Gastroesophageal sphincter (tissue), 4 donors: ENCODE measurements around the gene ATAD3B. TPM values are rescaled to one million over a fixed set of nuclear protein-coding genes. Genes with fewer than 3 reads are reported as not detected.
"Not testable (repeated sequence)": the region's sequence is repeated elsewhere in the genome, so short reads cannot be mapped to it uniquely, and the experiment has no call there.

ENCODE experiments used
- ATAC-seq: fragments of 150-250 bp; one replicate; pipeline ENCODE4 v1.9.1; 2016; ENCODE audit warnings: mild to moderate bottlenecking, moderate library complexity
- H3K27ac ChIP-seq, 4 donors: fragments of 200-600 bp; sonication (generic) in 3 of 4; 1 replicate in 3 of 4; 2 replicates in 1 of 4; pipeline ENCODE4 v1.5.1; 2016 to 2019
- H3K27me3 ChIP-seq: fragments of 200-600 bp; sonication (generic); one replicate; pipeline ENCODE4 v1.5.1; 2019
- H3K36me3 ChIP-seq, 2 donors: fragments of 200-600 bp; sonication (generic); one replicate each; pipeline ENCODE4 v1.5.1; 2019; ENCODE audit warnings: control low read depth in 1 of 2
- H3K4me1 ChIP-seq, 3 donors: fragments of 200-600 bp; sonication (generic); 1 replicate in 2 of 3; 2 replicates in 1 of 3; pipeline ENCODE4 v1.5.1; 2016 to 2019; ENCODE audit warnings: control low read depth in 2 of 3
- H3K4me3 ChIP-seq, 2 donors: fragments of 200-600 bp; sonication (generic); one replicate each; pipeline ENCODE4 v1.5.1; 2019; ENCODE audit warnings: mild to moderate bottlenecking in 1 of 2, moderate library complexity in 1 of 2
- H3K9me3 ChIP-seq, 3 donors: fragments of 200-600 bp; sonication (generic); one replicate each; pipeline ENCODE4 v1.5.1; 2017 to 2019; ENCODE audit warnings: control low read depth in 2 of 3
- CTCF ChIP-seq, 4 experiments: fragments of 200-600 bp in 2 of 4; fragments of 450-650 bp in 2 of 4; sonication (generic) in 1 of 4; IDR thresholded peaks; one replicate each; pipeline ENCODE4 v1.5.1; 2017 to 2019; ENCODE audit warnings: antibody characterized with exemption in 4 of 4, mild to moderate bottlenecking in 2 of 4, moderate library complexity in 2 of 4
- EP300 ChIP-seq: sonication (generic); formaldehyde crosslinking; IDR thresholded peaks from one replicate; pipeline ENCODE4 v1.6.1; 2017; ENCODE audit warnings: antibody characterized with exemption, mild to moderate bottlenecking
- POLR2A ChIP-seq, 2 donors: fragments of 450-650 bp; IDR thresholded peaks; one replicate each; pipeline ENCODE4 v1.6.1; 2017; ENCODE audit warnings: antibody characterized with exemption in 2 of 2, mild to moderate bottlenecking in 2 of 2, moderate library complexity in 1 of 2
- WGBS, 2 donors: methylation state at CpG; one replicate each; pipeline ENCODE4 v1.1.5; 2018; ENCODE audit warnings: low coverage in 1 of 2; 5-methylcytosine and 5-hydroxymethylcytosine counted together
- total RNA-seq, 4 donors: library from RNA; depleted of rRNA; stranded (reverse); fragments of >200 nt; gene quantifications; one replicate each; pipeline ENCODE4 v1.1.0, GENCODE V29; 2016

The ATAD3B gene
- total RNA-seq, 4 donors from 2014 or later, result 4.1 to 17.9 (median 12.1) TPM

GRCh38 chr1:1521331-1521730, 49.8 kb downstream of the ATAD3B start:
- no peak for TF ChIP-seq EP300
- TF ChIP-seq POLR2A (IDR thresholded peaks at IDR 0.05), result no peak
- TF ChIP-seq CTCF (IDR thresholded peaks at IDR 0.05), result no peak
- H3K27ac ChIP-seq, result no peak overlapping the region
- H3K9me3 ChIP-seq, result no peaks in the 10 kb centered on the region
- no peak overlapping the region for H3K4me3 ChIP-seq
- WGBS, 2 donors, result 88 to 100% methylated on average over 3 to 7 of the region's 19 CpGs
- H3K36me3 ChIP-seq, result peaks cover 0 to 81% of the 10 kb centered on the region in 2 donors
- no peaks in the 10 kb centered on the region for H3K4me1 ChIP-seq
- H3K27me3 ChIP-seq, result no peaks in the 10 kb centered on the region
- ATAC-seq, result no peak

GRCh38 chr1:1522536-1522935, 51.0 kb downstream of the ATAD3B start:
- H3K36me3 ChIP-seq, result peaks cover 0 to 85% of the 10 kb centered on the region in 2 donors
- not testable (repeated sequence) for H3K27me3 ChIP-seq, H3K9me3 ChIP-seq, H3K4me1 ChIP-seq, H3K4me3 ChIP-seq, H3K27ac ChIP-seq, ATAC-seq
- 97% methylated on average over 6 of the region's 30 CpGs; no CpG with 5 or more reads in 1 of the 2 donors for WGBS, 2 donors

DNA sequence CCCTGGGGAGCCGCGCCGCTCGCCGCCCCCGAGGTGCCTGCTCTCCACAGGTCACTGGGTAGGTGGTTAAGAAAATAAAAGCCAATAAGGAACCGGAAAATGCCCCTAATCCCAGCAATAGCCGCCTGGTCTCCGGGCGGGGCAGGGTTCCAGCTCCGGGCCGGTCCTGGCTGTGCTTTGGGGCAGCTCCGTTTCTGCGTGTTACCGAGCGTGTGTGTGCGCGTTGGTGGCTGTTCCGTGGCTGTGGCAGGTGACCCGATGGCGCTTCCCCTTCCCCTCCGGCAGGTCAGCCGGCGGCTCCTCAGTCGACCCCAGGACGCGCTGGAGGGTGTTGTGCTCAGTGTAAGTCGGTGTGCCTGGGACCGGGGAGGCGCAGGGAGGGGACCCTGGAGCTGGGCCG, 51.7 kb downstream of the ATAD3B start:
- not testable (repeated sequence) for H3K4me1 ChIP-seq, ATAC-seq, H3K27me3 ChIP-seq, H3K27ac ChIP-seq, H3K9me3 ChIP-seq, H3K4me3 ChIP-seq
- 69% methylated on average over 3 of the region's 31 CpGs; no CpG with 5 or more reads in 1 of the 2 donors for WGBS, 2 donors
- H3K36me3 ChIP-seq, result peaks cover 0 to 85% of the 10 kb centered on the region in 2 donors

DNA sequence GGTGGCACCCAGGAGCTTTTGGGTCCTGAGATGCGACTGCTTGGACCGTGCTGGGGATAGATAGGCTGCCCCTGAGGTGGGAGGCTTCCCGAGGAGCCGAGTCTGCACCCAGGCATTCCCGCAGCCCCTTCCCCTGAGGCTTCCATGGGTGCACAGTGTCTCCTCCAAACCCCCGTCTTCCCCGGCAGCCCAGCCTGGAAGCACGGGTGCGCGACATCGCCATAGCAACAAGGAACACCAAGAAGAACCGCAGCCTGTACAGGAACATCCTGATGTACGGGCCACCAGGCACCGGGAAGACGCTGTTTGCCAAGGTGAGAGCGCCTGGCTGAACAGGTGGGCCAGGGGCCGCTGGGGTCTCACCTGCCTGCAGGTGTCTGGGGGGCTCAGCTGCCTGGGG, 52.1 kb downstream of the ATAD3B start:
- H3K9me3 ChIP-seq, H3K4me1 ChIP-seq, ATAC-seq, H3K27me3 ChIP-seq, H3K27ac ChIP-seq, H3K4me3 ChIP-seq: not testable (repeated sequence)
- no CpG with 5 or more reads among the region's 17 CpGs for WGBS, 2 donors
- H3K36me3 ChIP-seq, result peaks cover 0 to 85% of the 10 kb centered on the region in 2 donors

DNA sequence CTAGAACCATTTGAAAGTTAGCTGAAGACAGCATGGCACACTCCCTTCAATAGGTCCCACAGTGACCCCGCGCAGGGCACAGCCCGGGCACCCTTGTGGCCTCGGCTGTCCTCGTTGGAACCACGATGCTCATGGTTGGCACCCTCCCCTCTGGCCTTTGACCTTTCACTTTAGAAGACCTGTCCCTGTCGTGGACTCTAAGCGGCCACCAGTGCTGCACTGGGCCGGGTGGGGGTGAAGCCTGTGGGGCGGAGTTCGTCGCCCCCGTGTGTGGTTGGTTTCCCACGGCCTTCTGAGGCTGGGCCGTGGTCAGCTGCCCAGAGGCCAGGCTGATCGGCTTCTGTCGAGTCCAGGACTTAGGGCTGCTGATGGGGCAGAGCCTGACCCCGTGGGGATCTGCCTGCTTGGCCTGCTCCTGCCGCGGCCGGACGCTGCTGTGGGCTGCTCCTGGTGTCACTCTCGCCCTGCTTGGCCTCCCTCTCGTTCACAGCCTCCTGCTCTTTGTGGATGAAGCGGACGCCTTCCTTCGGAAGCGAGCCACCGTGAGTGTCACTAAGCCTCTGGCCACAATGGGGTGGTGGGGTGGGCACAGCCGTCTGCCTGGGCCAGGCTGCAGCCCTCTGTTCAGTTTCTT, 53.3 kb downstream of the ATAD3B start:
- not testable (repeated sequence) for H3K9me3 ChIP-seq, H3K4me3 ChIP-seq, H3K27me3 ChIP-seq, H3K27ac ChIP-seq, ATAC-seq, H3K4me1 ChIP-seq
- WGBS, 2 donors, result 89 to 90% methylated on average over 2 to 12 of the region's 30 CpGs
- peaks cover 0 to 91% of the 10 kb centered on the region in 2 donors for H3K36me3 ChIP-seq

- ATAC-seq, H3K27me3 ChIP-seq, H3K4me3 ChIP-seq, H3K4me1 ChIP-seq, H3K9me3 ChIP-seq, H3K27ac ChIP-seq: not testable (repeated sequence)
- peaks cover 0 to 79% of the 10 kb centered on the region in 2 donors for H3K36me3 ChIP-seq
- WGBS, 2 donors, result no CpG with 5 or more reads among the region's 21 CpGs
Measured at GRCh38 chr1:1526476-1526875, 54.9 kb downstream of the ATAD3B start.

DNA sequence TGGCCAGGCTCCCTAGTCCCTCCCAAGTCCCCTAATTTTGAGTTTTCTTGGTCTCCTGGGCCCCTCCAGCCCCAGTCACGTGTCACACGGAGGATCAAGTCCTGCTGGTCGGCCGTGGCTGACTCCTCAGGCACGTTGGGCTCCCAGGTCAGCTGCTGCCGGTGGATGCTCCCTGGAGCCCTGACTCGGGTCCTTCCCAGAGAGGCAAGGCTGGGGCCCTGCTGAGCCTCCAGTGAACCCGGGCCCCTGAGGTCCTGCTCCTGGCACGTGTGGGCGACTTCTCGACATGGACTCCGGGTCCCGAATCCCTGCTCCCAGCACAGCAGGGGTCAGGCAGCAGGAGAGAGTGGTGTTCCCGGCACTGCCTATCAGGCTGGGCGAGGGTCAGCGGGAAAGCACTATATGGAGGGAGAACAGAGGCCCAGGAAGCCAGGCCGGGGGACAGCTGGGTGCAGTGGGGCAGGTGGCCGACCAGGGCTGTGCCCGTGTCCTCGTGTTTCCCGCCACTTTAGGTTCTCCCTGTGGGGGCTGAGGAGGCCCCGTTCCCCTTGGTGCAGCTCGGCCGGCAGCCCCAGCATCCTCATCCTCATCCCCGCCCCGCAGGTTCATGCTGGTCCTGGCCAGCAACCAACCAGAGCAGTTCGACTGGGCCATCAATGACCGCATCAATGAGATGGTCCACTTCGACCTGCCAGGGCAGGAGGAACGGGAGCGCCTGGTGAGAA, 55.7 kb downstream of the ATAD3B start:
- WGBS, 2 donors, result 87 to 100% methylated on average over 3 to 5 of the region's 31 CpGs
- Histone ChIP-seq H3K36me3 (peaks cover 0 to 76% of the 10 kb centered on the region in 2 donors), H3K27ac (no peak overlapping the region), H3K4me3 (no peak overlapping the region), H3K4me1 (no peaks in the 10 kb centered on the region), H3K9me3 (peaks cover 0 to 10% (median 0%) of the 10 kb centered on the region in 3 donors), H3K27me3 (no peaks in the 10 kb centered on the region)
- ATAC-seq, result no peak
- TF ChIP-seq POLR2A (IDR thresholded peaks at IDR 0.05), result no peak
- no peak for TF ChIP-seq EP300
- no peak for TF ChIP-seq CTCF (IDR thresholded peaks at IDR 0.05)
